Measurements from ENCODE around the gene EYS.

DNA sequence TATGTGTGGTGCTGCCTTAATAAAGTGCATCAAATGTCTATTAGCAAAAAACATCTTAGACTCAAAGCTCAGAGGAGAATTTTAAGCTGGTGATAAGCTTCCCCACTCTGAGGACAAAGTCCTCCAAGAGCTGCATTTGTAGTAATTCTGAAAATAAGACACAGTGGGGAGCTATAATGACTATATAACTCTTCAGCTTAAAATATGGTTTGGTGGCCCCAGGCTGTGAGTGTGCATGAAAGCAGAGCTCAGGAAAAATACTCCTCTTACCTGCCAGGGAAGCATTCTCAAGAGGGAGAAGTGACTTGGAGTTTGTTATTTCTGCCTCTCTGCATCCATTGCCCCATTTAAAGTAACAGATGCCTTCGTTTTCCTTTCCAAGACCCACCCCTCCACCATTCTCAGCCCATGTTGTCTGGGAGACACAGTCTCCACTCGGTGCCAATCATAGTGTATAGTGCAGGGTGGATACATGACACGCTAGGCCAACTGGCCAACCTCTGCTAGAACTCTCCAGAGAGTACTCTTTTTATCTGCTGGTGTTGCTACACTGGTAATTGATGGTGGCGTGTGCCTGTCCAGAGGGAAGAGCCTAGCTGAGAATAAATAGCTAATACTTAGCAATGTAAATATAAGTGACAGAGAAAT, 1842.2 kb downstream of the EYS start:
- TF ChIP-seq GATA2 (IDR thresholded peaks at IDR 0.05; ENCODE audit: low read depth, low read length) (no peak), GATA3 (IDR thresholded peaks at IDR 0.05; ENCODE audit: low read depth, low read length) (no peak)

All from SH-SY5Y (cell line).